OCI-LY7 (cell line): ENCODE measurements around the gene SMIM38. TPM values are rescaled to one million over a fixed set of nuclear protein-coding genes. Genes with fewer than 3 reads are reported as not detected.

Experiments
- BruUV-seq: library from RNA; stranded (reverse); fragments of 400-500 nt; replicated peaks from 2 replicates; lab custom pipeline; 2021; lab: Mats Ljungman, UMichigan
- CTCF ChIA-PET: fragments of 300-600 bp; sonication (Branson Sonifier 250); formaldehyde crosslinking; loops from one replicate; lab custom pipeline; 2022; ENCODE audit warnings: antibody characterized with exemption; ENCODE audit not compliant: unreplicated experiment; lab: Charles Lee
- POLR2A ChIA-PET: fragments of 300-600 bp; sonication (Branson Sonifier 250); formaldehyde crosslinking; loops from one replicate; lab custom pipeline; 2022; ENCODE audit warnings: antibody characterized with exemption; lab: Charles Lee
- DNase-seq: peaks from one replicate; pipeline ENCODE4 v3.0.0-alpha.2; 2015; ENCODE audit warnings: low spot score
- H2AFZ ChIP-seq: fragments of 200-600 bp; sonication (generic), shearing (Covaris generic); 2 replicates; pipeline ENCODE4 v1.6.1; 2014; ENCODE audit warnings: mild to moderate bottlenecking, antibody characterized with exemption, low read length, moderate library complexity
- H3K27ac ChIP-seq: fragments of 200-600 bp; sonication (generic); 2 replicates; pipeline ENCODE4 v1.5.1; 2014; ENCODE audit warnings: mixed run types, low read depth, mild to moderate bottlenecking, moderate library complexity, low read length, inconsistent platforms; ENCODE audit not compliant: poor library complexity, severe bottlenecking
- H3K36me3 ChIP-seq: fragments of 200-600 bp; sonication (generic); 2 replicates; pipeline ENCODE4 v1.6.1; 2014; ENCODE audit warnings: mild to moderate bottlenecking, antibody characterized with exemption, low read length, moderate library complexity, mixed read lengths; ENCODE audit not compliant: insufficient read depth
- H3K4me1 ChIP-seq: fragments of 200-600 bp; sonication (generic); 2 replicates; pipeline ENCODE4 v1.5.1; 2014; ENCODE audit warnings: mild to moderate bottlenecking, low read length; ENCODE audit not compliant: insufficient read depth, poor library complexity, severe bottlenecking
- H3K4me2 ChIP-seq: fragments of 200-600 bp; sonication (generic); 2 replicates; pipeline ENCODE4 v1.6.1; 2014; ENCODE audit warnings: mild to moderate bottlenecking, low read length
- H3K4me3 ChIP-seq: fragments of 200-600 bp; sonication (generic); 2 replicates; pipeline ENCODE4 v1.5.1; 2014; ENCODE audit warnings: mild to moderate bottlenecking, low read depth, low read length; ENCODE audit not compliant: poor library complexity, severe bottlenecking
- H3K79me2 ChIP-seq: fragments of 200-600 bp; sonication (generic); 2 replicates; pipeline ENCODE4 v1.6.1; 2016; ENCODE audit warnings: low read depth, mild to moderate bottlenecking, low read length, moderate library complexity, mixed read lengths; ENCODE audit not compliant: insufficient read depth
- H3K9me2 ChIP-seq: fragments of 200-600 bp; sonication (generic); 2 replicates; pipeline ENCODE4 v1.6.1; 2016; ENCODE audit warnings: mild to moderate bottlenecking, low read length, mixed read lengths; ENCODE audit not compliant: insufficient read depth
- H3K9me3 ChIP-seq: fragments of 200-600 bp; sonication (generic); 2 replicates; pipeline ENCODE4 v1.6.1; 2014; ENCODE audit warnings: mild to moderate bottlenecking, mixed run types, low read length, mixed read lengths
- H4K20me1 ChIP-seq: fragments of 200-600 bp; sonication (generic); 2 replicates; pipeline ENCODE4 v1.6.1; 2014; ENCODE audit warnings: mild to moderate bottlenecking, antibody characterized with exemption, low read length, moderate library complexity, mixed read lengths; ENCODE audit not compliant: insufficient read depth
- CTCF ChIP-seq: fragments of 200-600 bp; sonication (generic); conservative IDR thresholded peaks from 2 replicates; pipeline ENCODE4 v1.5.1; 2014; ENCODE audit warnings: mild to moderate bottlenecking, antibody characterized with exemption, low read length, moderate library complexity, mixed read lengths
- EZH2phosphoT487 ChIP-seq: fragments of 200-600 bp; sonication (generic); IDR thresholded peaks from 2 replicates; pipeline ENCODE4 v1.6.1; 2018; ENCODE audit warnings: low read depth, borderline replicate concordance, mild to moderate bottlenecking, mixed run types, antibody characterized with exemption, low read length, moderate library complexity, mixed read lengths
- intact Hi-C: fragments of 100-400 bp; cut with micrococcal nuclease; formaldehyde crosslinking; loops from one replicate; pipeline ENCODE4 v1.10.0; 2022; ENCODE audit not compliant: unreplicated experiment
- total RNA-seq, 2 experiments: library from RNA; depleted of rRNA in 1 of 2; stranded (reverse); fragments of >200 nt in 1 of 2; shearing (Covaris generic) in 1 of 2; gene quantifications; 2 replicates each; pipeline ENCODE4 v1.2.3, GENCODE V29; 2014 to 2022

SMIM38 gene
- total RNA-seq, 2 experiments from 2014 or later, result 0.11 to 0.63 TPM

GRCh38 chr11:69134957-69135356 is 20.8 kb upstream of the SMIM38 start:
- POLR2A ChIA-PET, result no interaction called here
- no peak for DNase-seq
- TF ChIP-seq EZH2phosphoT487, result no peak
- TF ChIP-seq CTCF, result no peak

GRCh38 chr11:69135420-69136363 is 20.0 kb upstream of the SMIM38 start:
- no TSS peak for BruUV-seq
- intact Hi-C loops, result no loop called here
- no peaks in the 10 kb centered on the region for H3K36me3 ChIP-seq
- TF ChIP-seq EZH2phosphoT487, result no peak
- TF ChIP-seq CTCF, result no peak
- no peak overlapping the region for H3K27ac ChIP-seq
- H3K9me3 ChIP-seq, result peaks cover 7% of the 10 kb centered on the region; the same call in 1 of the 2 replicates
- no peak for DNase-seq
- ChIA-PET CTCF (interaction anchor here (0.5 kb wide), 1 partner anchor 124 kb away, joined by 3 read pairs; no protein-coding TSS in a partner anchor), POLR2A (no interaction called here)
- H3K4me3 ChIP-seq, result no peak overlapping the region
- no peaks in the 10 kb centered on the region for H3K4me1 ChIP-seq
- no peak overlapping the region for H3K4me2 ChIP-seq
- no peaks in the 10 kb centered on the region for H4K20me1 ChIP-seq
- no peaks in the 10 kb centered on the region for H3K9me2 ChIP-seq
- no peaks in the 10 kb centered on the region for H3K79me2 ChIP-seq
- no peak overlapping the region for H2AFZ ChIP-seq

More at GRCh38 chr11:69134957-69135356, 20.8 kb upstream of the SMIM38 start:
- CTCF ChIA-PET, result no interaction called here
- H2AFZ ChIP-seq, result no peak overlapping the region
- no peaks in the 10 kb centered on the region for H3K4me1 ChIP-seq
- H3K9me2 ChIP-seq, result no peaks in the 10 kb centered on the region
- no peak overlapping the region for H3K4me3 ChIP-seq
- no TSS peak for BruUV-seq
- no peaks in the 10 kb centered on the region for H3K79me2 ChIP-seq
- no peak overlapping the region for H3K27ac ChIP-seq
- no peaks in the 10 kb centered on the region for H3K36me3 ChIP-seq
- H4K20me1 ChIP-seq, result no peaks in the 10 kb centered on the region
- H3K4me2 ChIP-seq, result no peak overlapping the region
- peaks cover 7% of the 10 kb centered on the region; the same call in 1 of the 2 replicates for H3K9me3 ChIP-seq
- intact Hi-C loops, result no loop called here

- TF ChIP-seq CTCF (no peak), EZH2phosphoT487 (no peak)
- H3K4me2 ChIP-seq, result no peak overlapping the region
- H3K79me2 ChIP-seq, result no peaks in the 10 kb centered on the region
- intact Hi-C loops, result no loop called here
- H3K4me1 ChIP-seq, result no peaks in the 10 kb centered on the region
- H3K27ac ChIP-seq, result no peak overlapping the region
- BruUV-seq, result no TSS peak
- no peak overlapping the region for H3K4me3 ChIP-seq
- H2AFZ ChIP-seq, result no peak overlapping the region
- peaks cover 7% of the 10 kb centered on the region; the same call in 1 of the 2 replicates for H3K9me3 ChIP-seq
- no peaks in the 10 kb centered on the region for H4K20me1 ChIP-seq
- ChIA-PET CTCF (no interaction called here), POLR2A (no interaction called here)
- no peaks in the 10 kb centered on the region for H3K9me2 ChIP-seq
- H3K36me3 ChIP-seq, result no peaks in the 10 kb centered on the region
- no peak for DNase-seq
Observed at GRCh38 chr11:69136471-69136870, 19.3 kb upstream of the SMIM38 start.
